NOMO-1 (cell line): Measurements from ENCODE around the gene ICAM4.

Experiments used
- DNase-seq, 2 experiments: peaks; one replicate each; lab custom pipeline; 2025; ENCODE audit not compliant: unreplicated experiment in 2 of 2; lab: John Stamatoyannopoulos, UW

Gene ICAM4

GRCh38 chr19:10290357-10290875 is 3.7 kb downstream of the ICAM4 start:
- no peak for DNase-seq

GRCh38 chr19:10290876-10291553 is 4.3 kb downstream of the ICAM4 start:
- DNase-seq, result peak in 1 of 2 experiments; percentile 33

GRCh38 chr19:10291554-10292205 is 4.9 kb downstream of the ICAM4 start:
- DNase-seq, result no peak

GRCh38 chr19:10292206-10292788 is 5.5 kb downstream of the ICAM4 start:
- DNase-seq, result peak; percentile 39 to 58

GRCh38 chr19:10292789-10293636 is 6.3 kb downstream of the ICAM4 start:
- no peak for DNase-seq

GRCh38 chr19:10293637-10294367 is 7.0 kb downstream of the ICAM4 start:
- DNase-seq, result no peak

GRCh38 chr19:10294368-10294697 is 7.6 kb downstream of the ICAM4 start:
- DNase-seq, result no peak

GRCh38 chr19:10295305-10295846 is 8.6 kb downstream of the ICAM4 start:
- DNase-seq, result peak; percentile 51 to 54

GRCh38 chr19:10295847-10296591 is 9.3 kb downstream of the ICAM4 start:
- DNase-seq, result no peak

- DNase-seq, result peak in 1 of 2 experiments; percentile 45
Observed at GRCh38 chr19:10299545-10300458, 13.0 kb downstream of the ICAM4 start.

- peak; percentile 25 to 59 for DNase-seq
Observed at GRCh38 chr19:10305139-10305806, 18.5 kb downstream of the ICAM4 start.

- no peak for DNase-seq
Observed at GRCh38 chr19:10306327-10306726, 19.6 kb downstream of the ICAM4 start.

- no peak for DNase-seq
Observed at GRCh38 chr19:10309423-10309822, 22.7 kb downstream of the ICAM4 start, which contains the start of gene ZGLP1. Gene ZGLP1 (minus strand): TSS chr19:10309815.

- peak; percentile 51 to 65 for DNase-seq
Observed at GRCh38 chr19:10315335-10316214, 28.8 kb downstream of the ICAM4 start, which contains the start of gene FDX2. Gene FDX2 (minus strand): TSS chr19:10316015. CDS start chr19:10315996, 19 bp downstream.

- no peak for DNase-seq
Observed at GRCh38 chr19:10316229-10317044, 29.7 kb downstream of the ICAM4 start.
